Right lobe of liver (tissue), 4 donors: ENCODE measurements around the gene GPR84.

Source experiments
- POLR2A ChIP-seq: fragments of 450-650 bp; IDR thresholded peaks from one replicate; pipeline ENCODE4 v1.6.1; 2017; ENCODE audit warnings: antibody characterized with exemption, mild to moderate bottlenecking
- TF ChIP-seq, protein P1 (sequence below), 4 donors: fragments of 200-600 bp in 3 of 4; fragments of 450-650 bp in 1 of 4; IDR thresholded peaks; one replicate each; pipeline versions ENCODE4 v1.5.1 to v1.8.0; 2016 to 2022; ENCODE audit warnings: antibody characterized with exemption in 4 of 4, mild to moderate bottlenecking in 2 of 4
- donor health status: DM: no; HTN: no; CAD: no.
- donor health status: DM: no; HTN: no; CAD: no.
- donor health status: DM: no; HTN: yes; CAD: no.

DNA sequence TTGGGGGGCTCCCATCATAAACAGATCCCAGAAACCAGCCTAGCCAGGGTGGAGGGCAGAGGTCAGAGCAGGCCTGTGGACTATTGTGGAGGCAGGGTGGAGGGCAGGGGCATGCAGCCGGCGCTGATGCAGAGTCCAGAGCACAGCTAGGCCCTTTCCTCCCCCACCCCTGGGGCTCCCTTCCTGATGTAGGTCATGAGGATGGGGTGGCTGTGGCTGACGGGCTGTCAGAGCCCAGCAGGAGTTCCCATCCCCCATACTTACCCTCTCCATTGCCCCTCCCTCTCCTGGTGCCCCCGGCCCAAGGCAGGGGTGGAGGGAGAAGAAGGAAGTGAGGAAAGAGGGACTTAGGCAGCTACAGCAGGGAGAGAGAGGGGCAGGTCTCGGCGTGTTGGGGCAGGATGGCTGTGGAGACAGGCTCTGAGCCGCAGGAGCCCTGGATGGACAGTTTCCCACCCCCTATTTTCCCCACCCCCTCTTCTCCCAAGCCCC lies 25.9 kb upstream of the GPR84 start:
- no peak for TF ChIP-seq POLR2A
- TF ChIP-seq, protein P1, sequence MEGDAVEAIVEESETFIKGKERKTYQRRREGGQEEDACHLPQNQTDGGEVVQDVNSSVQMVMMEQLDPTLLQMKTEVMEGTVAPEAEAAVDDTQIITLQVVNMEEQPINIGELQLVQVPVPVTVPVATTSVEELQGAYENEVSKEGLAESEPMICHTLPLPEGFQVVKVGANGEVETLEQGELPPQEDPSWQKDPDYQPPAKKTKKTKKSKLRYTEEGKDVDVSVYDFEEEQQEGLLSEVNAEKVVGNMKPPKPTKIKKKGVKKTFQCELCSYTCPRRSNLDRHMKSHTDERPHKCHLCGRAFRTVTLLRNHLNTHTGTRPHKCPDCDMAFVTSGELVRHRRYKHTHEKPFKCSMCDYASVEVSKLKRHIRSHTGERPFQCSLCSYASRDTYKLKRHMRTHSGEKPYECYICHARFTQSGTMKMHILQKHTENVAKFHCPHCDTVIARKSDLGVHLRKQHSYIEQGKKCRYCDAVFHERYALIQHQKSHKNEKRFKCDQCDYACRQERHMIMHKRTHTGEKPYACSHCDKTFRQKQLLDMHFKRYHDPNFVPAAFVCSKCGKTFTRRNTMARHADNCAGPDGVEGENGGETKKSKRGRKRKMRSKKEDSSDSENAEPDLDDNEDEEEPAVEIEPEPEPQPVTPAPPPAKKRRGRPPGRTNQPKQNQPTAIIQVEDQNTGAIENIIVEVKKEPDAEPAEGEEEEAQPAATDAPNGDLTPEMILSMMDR (IDR thresholded peaks at IDR 0.05): no peak
